GM12864 (cell line): ENCODE measurements around the gene GNG4.
"Not testable (repeated sequence)": the region's sequence is repeated elsewhere in the genome, so short reads cannot be mapped to it uniquely, and the experiment has no call there.

Source experiments
- DNase-seq: peaks from one replicate; pipeline ENCODE4 v3.0.0-alpha.2; 2011; ENCODE audit warnings: low read depth
- H3K4me3 ChIP-seq: 2 replicates; pipeline ENCODE4 v1.5.1; 2011; ENCODE audit warnings: mild to moderate bottlenecking, low read depth, low read length, control low read depth
- CTCF ChIP-seq: IDR thresholded peaks from 2 replicates; pipeline ENCODE4 v1.5.1; 2011; ENCODE audit warnings: low read depth, mild to moderate bottlenecking, moderate library complexity, low read length, control low read depth, inconsistent platforms; ENCODE audit errors: missing control alignments

The GNG4 gene

DNA sequence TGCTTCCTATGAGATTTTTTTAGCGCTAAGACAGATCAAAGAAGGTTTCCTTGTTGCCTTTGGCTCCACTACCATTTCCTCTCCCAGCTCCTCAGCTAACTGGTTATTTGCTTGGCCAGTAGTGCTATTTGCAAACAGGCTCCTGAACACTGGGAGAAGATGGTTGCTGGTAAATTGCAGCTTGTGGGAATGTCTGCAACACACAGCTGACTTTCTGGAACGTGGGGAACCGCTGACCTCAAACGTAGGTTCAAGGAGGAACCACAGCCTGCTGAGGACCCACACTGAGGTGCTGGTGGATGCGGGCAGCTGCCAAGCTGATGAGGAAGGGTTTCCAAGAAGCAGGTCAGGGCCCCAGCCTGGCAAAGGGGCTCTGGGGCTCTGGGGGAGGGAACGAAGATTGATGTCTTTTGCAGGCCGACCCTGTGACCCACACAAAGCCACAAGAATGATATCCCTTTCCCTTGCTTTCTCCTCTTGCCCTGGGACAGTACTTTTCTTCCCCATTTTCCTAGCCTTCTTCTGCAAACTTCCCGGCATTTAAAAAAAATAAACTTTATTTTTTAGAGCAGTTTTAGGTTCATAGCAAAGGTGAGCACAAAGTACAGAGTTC lies 24.8 kb downstream of the GNG4 start:
- H3K4me3 ChIP-seq: no peak overlapping the region
- TF ChIP-seq CTCF: no peak
- DNase-seq: no peak

GRCh38 chr1:235622936-235623779 lies 26.4 kb downstream of the GNG4 start:
- no peak overlapping the region for H3K4me3 ChIP-seq
- TF ChIP-seq CTCF: no peak
- DNase-seq: no peak

- not testable (repeated sequence) for DNase-seq, H3K4me3 ChIP-seq
Measured at GRCh38 chr1:235619149-235619548, 30.4 kb downstream of the GNG4 start.

GRCh38 chr1:235617808-235618207 lies 31.8 kb downstream of the GNG4 start:
- DNase-seq: no peak
- no peak overlapping the region for H3K4me3 ChIP-seq
- TF ChIP-seq CTCF: no peak

DNA sequence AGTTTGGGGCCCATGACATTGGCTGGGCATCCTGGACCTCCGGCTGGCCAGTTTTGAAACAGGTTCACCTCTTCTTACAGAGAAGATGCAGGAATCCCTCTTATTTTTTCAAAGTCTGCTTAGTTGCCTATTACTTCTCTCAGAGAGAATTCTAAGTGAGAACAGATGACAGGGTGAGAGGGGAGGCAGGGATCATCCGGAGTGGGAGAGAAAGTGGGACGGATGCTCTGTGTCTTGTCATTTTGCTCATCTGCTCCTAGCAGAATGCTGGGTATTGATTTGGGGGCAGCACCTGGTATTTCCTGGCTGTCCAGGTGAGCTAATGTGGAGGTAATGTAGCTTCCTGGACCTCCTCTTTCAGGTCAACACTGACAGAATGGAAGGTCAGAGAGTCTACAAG lies 32.4 kb downstream of the GNG4 start:
- DNase-seq: no peak
- TF ChIP-seq CTCF: no peak
- no peak overlapping the region for H3K4me3 ChIP-seq

DNA sequence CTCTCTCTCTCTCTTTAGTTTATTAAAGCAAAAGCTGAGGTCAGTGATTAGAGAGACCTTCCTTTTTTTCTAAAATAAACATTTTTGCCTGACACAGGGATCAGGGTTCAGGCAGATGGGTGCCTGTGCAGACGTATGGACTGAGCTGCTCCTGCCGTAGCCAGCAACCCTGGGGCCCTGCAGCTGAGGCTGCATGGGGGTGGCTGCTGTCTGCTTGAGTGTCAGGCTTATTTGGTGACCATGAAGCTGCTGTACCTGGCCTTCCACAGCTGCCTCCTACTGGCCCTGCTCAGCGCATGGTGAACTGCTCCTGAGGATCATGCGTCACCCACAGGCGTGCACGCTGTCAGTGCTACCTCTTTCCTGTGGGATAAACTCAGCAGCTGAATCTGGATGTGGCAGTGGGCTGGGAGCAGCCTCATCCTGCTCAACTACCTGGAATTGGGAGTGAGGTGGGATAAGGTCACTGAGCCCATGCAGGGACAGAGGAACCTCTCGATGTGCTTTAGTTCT lies 35.1 kb downstream of the GNG4 start:
- DNase-seq: no peak
- no peak overlapping the region for H3K4me3 ChIP-seq
- TF ChIP-seq CTCF: no peak

- no peak overlapping the region for H3K4me3 ChIP-seq
- no peak for TF ChIP-seq CTCF
- DNase-seq: no peak
Measured at GRCh38 chr1:235613602-235614001, 36.0 kb downstream of the GNG4 start.
